ENCODE data around the gene SYNPR. TPM values are rescaled to one million over a fixed set of nuclear protein-coding genes. Genes with fewer than 3 reads are reported as not detected.

The SYNPR gene
- total RNA-seq, 1 donor from 2014 or later: 0.27 TPM

DNA sequence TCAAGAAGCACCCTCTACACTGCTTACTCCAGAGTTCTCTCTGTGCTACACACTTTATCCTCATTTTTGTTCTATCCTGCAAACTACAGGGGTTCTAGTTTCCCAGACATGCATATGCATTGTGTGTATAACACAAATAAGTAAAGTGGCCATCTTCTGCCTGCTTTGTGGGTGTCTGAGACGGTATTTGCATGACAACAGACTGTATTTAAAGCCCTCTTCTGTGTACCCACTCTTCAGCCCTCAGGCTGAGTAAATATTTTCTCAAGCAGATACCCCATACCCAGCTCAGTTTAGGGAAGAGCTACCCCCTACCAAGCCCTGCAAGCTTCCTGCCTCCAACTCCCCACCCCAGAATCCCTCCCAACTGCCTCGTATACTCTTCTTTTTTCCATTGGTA, 31.7 kb downstream of the SYNPR start:
- Mint-ChIP-seq H3K4me3 (ENCODE audit: unreplicated experiment) (no peak overlapping the region), H3K4me1 (ENCODE audit: low read depth, unreplicated experiment) (no peaks in the 10 kb centered on the region), H3K9me3 (ENCODE audit: unreplicated experiment) (peaks cover 4% of the 10 kb centered on the region), H3K27ac (ENCODE audit: unreplicated experiment) (no peak overlapping the region), H3K27me3 (ENCODE audit: low read depth, unreplicated experiment) (peaks cover 44% of the 10 kb centered on the region), H3K36me3 (ENCODE audit: low read depth, unreplicated experiment) (no peaks in the 10 kb centered on the region)
- FAIRE-seq: no peak
- Histone ChIP-seq H3K36me3 (ENCODE audit: insufficient read depth, low read length) (no peaks in the 10 kb centered on the region), H3K27me3 (ENCODE audit: insufficient read depth, low read length) (no peaks in the 10 kb centered on the region), H3K9me3 (ENCODE audit: insufficient read depth, low read depth, low read length) (no peaks in the 10 kb centered on the region), H3K27ac (ENCODE audit: low read depth, low read length) (no peak overlapping the region), H3K4me3 (ENCODE audit: insufficient read depth, low read depth, low read length) (no peak overlapping the region), H3K9ac (ENCODE audit: low read length) (no peak overlapping the region), H2AFZ (ENCODE audit: low read depth, low read length) (no peak overlapping the region), H3K4me2 (ENCODE audit: low read length) (no peak overlapping the region), H3K79me2 (ENCODE audit: insufficient read depth, low read length) (no peaks in the 10 kb centered on the region), H3K4me1 (ENCODE audit: insufficient read depth, low read length) (no peaks in the 10 kb centered on the region), H4K20me1 (ENCODE audit: insufficient read depth, low read length) (no peaks in the 10 kb centered on the region)
- TF ChIP-seq EZH2 (IDR thresholded peaks at IDR 0.05; ENCODE audit: insufficient read depth, low read length): no peak
- TF ChIP-seq, protein P1, sequence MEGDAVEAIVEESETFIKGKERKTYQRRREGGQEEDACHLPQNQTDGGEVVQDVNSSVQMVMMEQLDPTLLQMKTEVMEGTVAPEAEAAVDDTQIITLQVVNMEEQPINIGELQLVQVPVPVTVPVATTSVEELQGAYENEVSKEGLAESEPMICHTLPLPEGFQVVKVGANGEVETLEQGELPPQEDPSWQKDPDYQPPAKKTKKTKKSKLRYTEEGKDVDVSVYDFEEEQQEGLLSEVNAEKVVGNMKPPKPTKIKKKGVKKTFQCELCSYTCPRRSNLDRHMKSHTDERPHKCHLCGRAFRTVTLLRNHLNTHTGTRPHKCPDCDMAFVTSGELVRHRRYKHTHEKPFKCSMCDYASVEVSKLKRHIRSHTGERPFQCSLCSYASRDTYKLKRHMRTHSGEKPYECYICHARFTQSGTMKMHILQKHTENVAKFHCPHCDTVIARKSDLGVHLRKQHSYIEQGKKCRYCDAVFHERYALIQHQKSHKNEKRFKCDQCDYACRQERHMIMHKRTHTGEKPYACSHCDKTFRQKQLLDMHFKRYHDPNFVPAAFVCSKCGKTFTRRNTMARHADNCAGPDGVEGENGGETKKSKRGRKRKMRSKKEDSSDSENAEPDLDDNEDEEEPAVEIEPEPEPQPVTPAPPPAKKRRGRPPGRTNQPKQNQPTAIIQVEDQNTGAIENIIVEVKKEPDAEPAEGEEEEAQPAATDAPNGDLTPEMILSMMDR (IDR thresholded peaks at IDR 0.05; ENCODE audit: insufficient read depth, low read depth, low read length): no peak
- DNase-seq (ENCODE audit: low read depth): no peak

DNA sequence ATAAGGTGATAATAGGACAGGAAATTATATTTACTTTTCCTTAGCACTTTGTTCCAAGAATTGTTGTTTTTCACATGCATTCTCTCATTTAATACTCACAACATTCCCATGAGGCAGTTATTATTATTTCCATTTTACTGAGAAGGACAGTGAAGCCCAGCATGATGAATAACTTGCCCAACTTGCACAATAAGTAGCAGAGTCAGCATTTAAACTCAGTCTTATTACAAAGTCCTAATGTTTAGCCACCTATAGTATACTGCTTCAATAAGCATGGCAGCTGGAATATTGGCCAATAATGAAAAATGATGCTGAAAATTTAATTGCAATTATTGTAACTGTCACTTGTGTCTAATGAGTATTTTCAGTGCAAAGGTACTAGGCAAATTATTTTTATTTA, 45.7 kb downstream of the SYNPR start:
- no peak overlapping the region for H3K4me2 ChIP-seq (ENCODE audit: low read length)
- TF ChIP-seq, protein P1 (IDR thresholded peaks at IDR 0.05; ENCODE audit: insufficient read depth, low read depth, low read length): no peak
- no peak for TF ChIP-seq EZH2 (IDR thresholded peaks at IDR 0.05; ENCODE audit: insufficient read depth, low read length)
- H3K4me1 Mint-ChIP-seq (ENCODE audit: low read depth, unreplicated experiment): peaks cover 9% of the 10 kb centered on the region
- no peaks in the 10 kb centered on the region for H4K20me1 ChIP-seq (ENCODE audit: insufficient read depth, low read length)
- peaks cover under 1% of the 10 kb centered on the region for H3K9me3 Mint-ChIP-seq (ENCODE audit: unreplicated experiment)
- H3K9ac ChIP-seq (ENCODE audit: low read length): no peak overlapping the region
- no peak for FAIRE-seq
- no peak overlapping the region for H3K27ac ChIP-seq (ENCODE audit: low read depth, low read length)
- peaks cover 5% of the 10 kb centered on the region for H3K27me3 Mint-ChIP-seq (ENCODE audit: low read depth, unreplicated experiment)
- no peak overlapping the region for H3K4me3 Mint-ChIP-seq (ENCODE audit: unreplicated experiment)
- no peaks in the 10 kb centered on the region for H3K4me1 ChIP-seq (ENCODE audit: insufficient read depth, low read length)
- no peak overlapping the region for H3K27ac Mint-ChIP-seq (ENCODE audit: unreplicated experiment)
- H3K9me3 ChIP-seq (ENCODE audit: insufficient read depth, low read depth, low read length): no peaks in the 10 kb centered on the region
- DNase-seq (ENCODE audit: low read depth): no peak
- H3K4me3 ChIP-seq (ENCODE audit: insufficient read depth, low read depth, low read length): no peak overlapping the region
- H3K36me3 Mint-ChIP-seq (ENCODE audit: low read depth, unreplicated experiment): no peaks in the 10 kb centered on the region
- H3K36me3 ChIP-seq (ENCODE audit: insufficient read depth, low read length): no peaks in the 10 kb centered on the region
- no peaks in the 10 kb centered on the region for H3K27me3 ChIP-seq (ENCODE audit: insufficient read depth, low read length)
- H3K79me2 ChIP-seq (ENCODE audit: insufficient read depth, low read length): no peaks in the 10 kb centered on the region
- no peak overlapping the region for H2AFZ ChIP-seq (ENCODE audit: low read depth, low read length)

DNA sequence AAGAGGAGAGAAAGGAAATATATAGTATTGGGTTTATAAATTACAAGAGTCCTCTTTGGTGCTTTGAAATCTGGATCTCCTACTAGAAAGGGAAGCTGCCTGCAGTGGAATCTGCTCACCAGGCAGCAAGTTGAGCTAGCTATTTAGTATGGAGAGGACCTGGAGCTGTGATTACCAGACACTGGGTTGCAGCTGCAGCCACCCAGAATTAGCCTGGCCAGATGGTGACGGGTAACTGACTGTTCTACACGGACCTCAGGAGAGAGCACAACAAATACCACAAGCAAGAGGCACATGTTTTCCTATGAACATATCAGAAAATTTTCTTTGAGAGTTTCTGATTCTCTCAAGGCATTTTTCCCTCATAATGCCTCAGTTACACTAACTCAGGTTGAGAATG, 46.5 kb downstream of the SYNPR start:
- H3K27me3 ChIP-seq (ENCODE audit: insufficient read depth, low read length): no peaks in the 10 kb centered on the region

More for the DNA sequence above, 46.5 kb downstream of the SYNPR start:
- no peaks in the 10 kb centered on the region for H3K79me2 ChIP-seq (ENCODE audit: insufficient read depth, low read length)
- TF ChIP-seq, protein P1 (IDR thresholded peaks at IDR 0.05; ENCODE audit: insufficient read depth, low read depth, low read length): no peak
- no peak for TF ChIP-seq EZH2 (IDR thresholded peaks at IDR 0.05; ENCODE audit: insufficient read depth, low read length)
- H3K27me3 Mint-ChIP-seq (ENCODE audit: low read depth, unreplicated experiment): peaks cover 5% of the 10 kb centered on the region
- H2AFZ ChIP-seq (ENCODE audit: low read depth, low read length): no peak overlapping the region
- no peaks in the 10 kb centered on the region for H3K4me1 ChIP-seq (ENCODE audit: insufficient read depth, low read length)
- no peak overlapping the region for H3K4me2 ChIP-seq (ENCODE audit: low read length)
- H4K20me1 ChIP-seq (ENCODE audit: insufficient read depth, low read length): no peaks in the 10 kb centered on the region
- H3K9me3 ChIP-seq (ENCODE audit: insufficient read depth, low read depth, low read length): no peaks in the 10 kb centered on the region
- H3K4me1 Mint-ChIP-seq (ENCODE audit: low read depth, unreplicated experiment): peaks cover 11% of the 10 kb centered on the region
- FAIRE-seq (no peak), DNase-seq (ENCODE audit: low read depth) (no peak)
- H3K9me3 Mint-ChIP-seq (ENCODE audit: unreplicated experiment): no peaks in the 10 kb centered on the region
- H3K4me3 ChIP-seq (ENCODE audit: insufficient read depth, low read depth, low read length): no peak overlapping the region
- no peaks in the 10 kb centered on the region for H3K36me3 Mint-ChIP-seq (ENCODE audit: low read depth, unreplicated experiment)
- H3K27ac Mint-ChIP-seq (ENCODE audit: unreplicated experiment): no peak overlapping the region
- H3K36me3 ChIP-seq (ENCODE audit: insufficient read depth, low read length): no peaks in the 10 kb centered on the region
- H3K27ac ChIP-seq (ENCODE audit: low read depth, low read length): no peak overlapping the region
- no peak overlapping the region for H3K9ac ChIP-seq (ENCODE audit: low read length)
- H3K4me3 Mint-ChIP-seq (ENCODE audit: unreplicated experiment): no peak overlapping the region
